ENCODE data around the gene MMP12.

- no peak for TF ChIP-seq CTCF (IDR thresholded peaks at IDR 0.05)
- no peak for TF ChIP-seq POLR2AphosphoS5 (IDR thresholded peaks at IDR 0.05; ENCODE audit: low read depth, low read length)
- TF ChIP-seq SMC3 (IDR thresholded peaks at IDR 0.05; ENCODE audit: low read depth, low read length) = no peak
Observed at GRCh38 chr11:102819491-102819890, 55.3 kb downstream of the MMP12 start.

Measured in SK-N-SH (cell line).